ENCODE data around the gene MT4. TPM values are rescaled to one million over a fixed set of nuclear protein-coding genes. Genes with fewer than 3 reads are reported as not detected.

MT4 gene
- total RNA-seq, 1 donor from 2014 or later, result not detected

- TF ChIP-seq CTCF (IDR thresholded peaks at IDR 0.05; ENCODE audit: insufficient read depth, low read length, poor library complexity, severe bottlenecking), result no peak
- no peak for DNase-seq (ENCODE audit: low read depth)
- H3K4me3 ChIP-seq (ENCODE audit: low read depth, low read length), result peak overlapping the region; percentile 87
- H3K36me3 ChIP-seq (ENCODE audit: control insufficient read depth, insufficient read depth, low read length), result no peaks in the 10 kb centered on the region
- H3K27me3 ChIP-seq (ENCODE audit: control insufficient read depth, insufficient read depth, low read length), result no peaks in the 10 kb centered on the region
These were observed 45.2 kb downstream of the MT4 start for GRCh38 chr16:56610017-56610608.

GRCh38 chr16:56610609-56611111 lies 45.8 kb downstream of the MT4 start:
- Histone ChIP-seq H3K4me3 (ENCODE audit: low read depth, low read length) (no peak overlapping the region), H3K36me3 (ENCODE audit: control insufficient read depth, insufficient read depth, low read length) (no peaks in the 10 kb centered on the region), H3K27me3 (ENCODE audit: control insufficient read depth, insufficient read depth, low read length) (no peaks in the 10 kb centered on the region)
- no peak for TF ChIP-seq CTCF (IDR thresholded peaks at IDR 0.05; ENCODE audit: insufficient read depth, low read length, poor library complexity, severe bottlenecking)
- DNase-seq (ENCODE audit: low read depth), result no peak

- Histone ChIP-seq H3K4me3 (ENCODE audit: low read depth, low read length) (no peak overlapping the region), H3K36me3 (ENCODE audit: control insufficient read depth, insufficient read depth, low read length) (no peaks in the 10 kb centered on the region), H3K27me3 (ENCODE audit: control insufficient read depth, insufficient read depth, low read length) (no peaks in the 10 kb centered on the region)
- no peak for TF ChIP-seq CTCF (IDR thresholded peaks at IDR 0.05; ENCODE audit: insufficient read depth, low read length, poor library complexity, severe bottlenecking)
- no peak for DNase-seq (ENCODE audit: low read depth)
These were observed 46.5 kb downstream of the MT4 start for GRCh38 chr16:56611281-56611833.

- Histone ChIP-seq H3K36me3 (ENCODE audit: control insufficient read depth, insufficient read depth, low read length) (no peaks in the 10 kb centered on the region), H3K27me3 (ENCODE audit: control insufficient read depth, insufficient read depth, low read length) (no peaks in the 10 kb centered on the region), H3K4me3 (ENCODE audit: low read depth, low read length) (no peak overlapping the region)
- no peak for TF ChIP-seq CTCF (IDR thresholded peaks at IDR 0.05; ENCODE audit: insufficient read depth, low read length, poor library complexity, severe bottlenecking)
- no peak for DNase-seq (ENCODE audit: low read depth)
These were observed 48.8 kb downstream of the MT4 start for GRCh38 chr16:56613706-56614105.

- peak; percentile 93 for DNase-seq (ENCODE audit: low read depth)
- TF ChIP-seq CTCF (IDR thresholded peaks at IDR 0.05; ENCODE audit: insufficient read depth, low read length, poor library complexity, severe bottlenecking), result no peak
- H3K27me3 ChIP-seq (ENCODE audit: control insufficient read depth, insufficient read depth, low read length), result no peaks in the 10 kb centered on the region
- no peak overlapping the region for H3K4me3 ChIP-seq (ENCODE audit: low read depth, low read length)
- H3K36me3 ChIP-seq (ENCODE audit: control insufficient read depth, insufficient read depth, low read length), result no peaks in the 10 kb centered on the region
These were observed 49.7 kb downstream of the MT4 start for GRCh38 chr16:56614549-56614991.

- H3K4me3 ChIP-seq (ENCODE audit: low read depth, low read length), result no peak overlapping the region
- TF ChIP-seq CTCF (IDR thresholded peaks at IDR 0.05; ENCODE audit: insufficient read depth, low read length, poor library complexity, severe bottlenecking), result no peak
- DNase-seq (ENCODE audit: low read depth), result no peak
- no peaks in the 10 kb centered on the region for H3K36me3 ChIP-seq (ENCODE audit: control insufficient read depth, insufficient read depth, low read length)
- H3K27me3 ChIP-seq (ENCODE audit: control insufficient read depth, insufficient read depth, low read length), result no peaks in the 10 kb centered on the region
These were observed 50.5 kb downstream of the MT4 start for GRCh38 chr16:56615353-56615752.

Data from kidney epithelial cell (primary cell).